HCT116 (cell line): ENCODE data around the gene SKAP1.

Experiments
- CEBPB ChIP-seq: IDR thresholded peaks from 2 replicates; pipeline ENCODE4 v1.6.1; 2012; ENCODE audit warnings: low read depth
- JUND ChIP-seq: IDR thresholded peaks from 2 replicates; pipeline ENCODE4 v1.6.1; 2012
- POLR2A ChIP-seq: IDR thresholded peaks from 2 replicates; pipeline ENCODE4 v1.7.0; 2011; ENCODE audit warnings: borderline replicate concordance; ENCODE audit not compliant: insufficient read depth, insufficient read length; ENCODE audit errors: extremely low read depth
- TF ChIP-seq, protein P1 (sequence below), 3 experiments: fragments of 200-600 bp in 1 of 3; sonication (generic) in 1 of 3; IDR thresholded peaks in 2 of 3; conservative IDR thresholded peaks in 1 of 3; 2 replicates each; pipeline ENCODE4 v1.5.1; 2012 to 2017; ENCODE audit warnings: low read depth in 2 of 3, low read length in 2 of 3, antibody characterized with exemption in 1 of 3, borderline replicate concordance in 1 of 3, control low read depth in 1 of 3, mild to moderate bottlenecking in 1 of 3, mixed read lengths in 1 of 3, mixed run types in 1 of 3, moderate library complexity in 1 of 3; ENCODE audit not compliant: insufficient read depth in 1 of 3
- TF ChIP-seq, protein P2 (sequence below): IDR thresholded peaks from 2 replicates; pipeline ENCODE4 v1.6.1; 2012; ENCODE audit warnings: low read depth

DNA sequence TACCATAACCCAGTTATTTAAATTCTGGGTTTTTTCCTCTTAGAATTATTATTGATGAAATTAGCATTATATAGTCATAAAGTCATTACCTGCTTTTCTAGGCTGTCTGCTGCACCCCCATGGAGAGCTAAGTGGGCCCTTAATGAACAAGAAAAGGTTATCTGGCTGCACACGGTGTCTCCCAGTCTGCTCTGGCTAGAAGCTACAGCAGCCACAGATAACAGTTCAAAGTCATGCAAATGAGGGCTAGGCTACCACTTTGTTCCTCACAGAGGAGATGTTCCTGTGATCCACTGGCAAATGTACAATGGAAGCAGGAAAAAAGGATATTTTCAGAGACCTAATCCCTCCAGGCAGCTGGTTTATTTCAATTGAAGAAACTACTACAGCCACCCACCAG, 210.4 kb downstream of the SKAP1 start:
- TF ChIP-seq, protein P1, sequence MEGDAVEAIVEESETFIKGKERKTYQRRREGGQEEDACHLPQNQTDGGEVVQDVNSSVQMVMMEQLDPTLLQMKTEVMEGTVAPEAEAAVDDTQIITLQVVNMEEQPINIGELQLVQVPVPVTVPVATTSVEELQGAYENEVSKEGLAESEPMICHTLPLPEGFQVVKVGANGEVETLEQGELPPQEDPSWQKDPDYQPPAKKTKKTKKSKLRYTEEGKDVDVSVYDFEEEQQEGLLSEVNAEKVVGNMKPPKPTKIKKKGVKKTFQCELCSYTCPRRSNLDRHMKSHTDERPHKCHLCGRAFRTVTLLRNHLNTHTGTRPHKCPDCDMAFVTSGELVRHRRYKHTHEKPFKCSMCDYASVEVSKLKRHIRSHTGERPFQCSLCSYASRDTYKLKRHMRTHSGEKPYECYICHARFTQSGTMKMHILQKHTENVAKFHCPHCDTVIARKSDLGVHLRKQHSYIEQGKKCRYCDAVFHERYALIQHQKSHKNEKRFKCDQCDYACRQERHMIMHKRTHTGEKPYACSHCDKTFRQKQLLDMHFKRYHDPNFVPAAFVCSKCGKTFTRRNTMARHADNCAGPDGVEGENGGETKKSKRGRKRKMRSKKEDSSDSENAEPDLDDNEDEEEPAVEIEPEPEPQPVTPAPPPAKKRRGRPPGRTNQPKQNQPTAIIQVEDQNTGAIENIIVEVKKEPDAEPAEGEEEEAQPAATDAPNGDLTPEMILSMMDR (IDR thresholded peaks at IDR 0.05 in 2 of 3, conservative IDR thresholded peaks at IDR 0.05 in 1 of 3; ENCODE audit: borderline replicate concordance in 1 of 3, insufficient read depth in 1 of 3, low read depth in 2 of 3, low read length in 2 of 3) = no peak
- no peak for TF ChIP-seq POLR2A
- TF ChIP-seq JUND = no peak
- TF ChIP-seq, protein P2, sequence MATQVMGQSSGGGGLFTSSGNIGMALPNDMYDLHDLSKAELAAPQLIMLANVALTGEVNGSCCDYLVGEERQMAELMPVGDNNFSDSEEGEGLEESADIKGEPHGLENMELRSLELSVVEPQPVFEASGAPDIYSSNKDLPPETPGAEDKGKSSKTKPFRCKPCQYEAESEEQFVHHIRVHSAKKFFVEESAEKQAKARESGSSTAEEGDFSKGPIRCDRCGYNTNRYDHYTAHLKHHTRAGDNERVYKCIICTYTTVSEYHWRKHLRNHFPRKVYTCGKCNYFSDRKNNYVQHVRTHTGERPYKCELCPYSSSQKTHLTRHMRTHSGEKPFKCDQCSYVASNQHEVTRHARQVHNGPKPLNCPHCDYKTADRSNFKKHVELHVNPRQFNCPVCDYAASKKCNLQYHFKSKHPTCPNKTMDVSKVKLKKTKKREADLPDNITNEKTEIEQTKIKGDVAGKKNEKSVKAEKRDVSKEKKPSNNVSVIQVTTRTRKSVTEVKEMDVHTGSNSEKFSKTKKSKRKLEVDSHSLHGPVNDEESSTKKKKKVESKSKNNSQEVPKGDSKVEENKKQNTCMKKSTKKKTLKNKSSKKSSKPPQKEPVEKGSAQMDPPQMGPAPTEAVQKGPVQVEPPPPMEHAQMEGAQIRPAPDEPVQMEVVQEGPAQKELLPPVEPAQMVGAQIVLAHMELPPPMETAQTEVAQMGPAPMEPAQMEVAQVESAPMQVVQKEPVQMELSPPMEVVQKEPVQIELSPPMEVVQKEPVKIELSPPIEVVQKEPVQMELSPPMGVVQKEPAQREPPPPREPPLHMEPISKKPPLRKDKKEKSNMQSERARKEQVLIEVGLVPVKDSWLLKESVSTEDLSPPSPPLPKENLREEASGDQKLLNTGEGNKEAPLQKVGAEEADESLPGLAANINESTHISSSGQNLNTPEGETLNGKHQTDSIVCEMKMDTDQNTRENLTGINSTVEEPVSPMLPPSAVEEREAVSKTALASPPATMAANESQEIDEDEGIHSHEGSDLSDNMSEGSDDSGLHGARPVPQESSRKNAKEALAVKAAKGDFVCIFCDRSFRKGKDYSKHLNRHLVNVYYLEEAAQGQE = no peak
- TF ChIP-seq CEBPB = no peak
